Liver (tissue), 9 donors: ENCODE data around the gene KCNQ4. TPM values are rescaled to one million over a fixed set of nuclear protein-coding genes. Genes with fewer than 3 reads are reported as not detected.

Experiments used
- DNase-seq: peaks from one replicate; pipeline ENCODE4 v3.0.0-alpha.2; 2017; ENCODE audit warnings: low spot score
- H3K27ac ChIP-seq, 2 donors: one replicate each; pipeline ENCODE4 v1.7.0; 2013; ENCODE audit warnings: inconsistent platforms in 2 of 2, low read length in 2 of 2, control low read depth in 1 of 2, low read depth in 1 of 2, mild to moderate bottlenecking in 1 of 2
- H3K27me3 ChIP-seq, 4 donors: one replicate each; pipeline versions ENCODE4 v1.6.1 to v1.7.0; 2013; ENCODE audit warnings: low read length in 3 of 4, inconsistent platforms in 1 of 4, mild to moderate bottlenecking in 1 of 4, moderate library complexity in 1 of 4; ENCODE audit not compliant: control insufficient read depth in 4 of 4, insufficient read depth in 4 of 4
- H3K36me3 ChIP-seq, 4 donors: one replicate each; pipeline versions ENCODE4 v1.6.1 to v1.7.0; 2013; ENCODE audit warnings: low read length in 3 of 4, mild to moderate bottlenecking in 3 of 4, low read depth in 1 of 4, moderate library complexity in 1 of 4; ENCODE audit not compliant: control insufficient read depth in 4 of 4, insufficient read depth in 3 of 4
- H3K4me1 ChIP-seq, 4 donors: one replicate each; pipeline versions ENCODE4 v1.6.1 to v1.7.0; 2013; ENCODE audit warnings: low read length in 3 of 4, mild to moderate bottlenecking in 3 of 4, moderate library complexity in 1 of 4; ENCODE audit not compliant: control insufficient read depth in 4 of 4, insufficient read depth in 4 of 4
- H3K4me3 ChIP-seq, 3 donors: one replicate each; pipeline versions ENCODE4 v1.6.1 to v1.7.0; 2013; ENCODE audit warnings: low read length in 3 of 3, control low read depth in 1 of 3, low read depth in 1 of 3, mild to moderate bottlenecking in 1 of 3
- H3K9ac ChIP-seq, 2 donors: one replicate each; pipeline ENCODE4 v1.7.0; 2013; ENCODE audit warnings: low read length in 2 of 2, mild to moderate bottlenecking in 2 of 2, moderate library complexity in 2 of 2, control low read depth in 1 of 2, low read depth in 1 of 2
- H3K9me3 ChIP-seq, 4 donors: one replicate each; pipeline versions ENCODE4 v1.6.1 to v1.7.0; 2013; ENCODE audit warnings: low read length in 3 of 4; ENCODE audit not compliant: control insufficient read depth in 4 of 4
- ATF3 ChIP-seq: IDR thresholded peaks from 2 replicates; pipeline ENCODE4 v1.6.1; 2016; ENCODE audit warnings: antibody characterized with exemption
- CTCF ChIP-seq: fragments of 150-350 bp; IDR thresholded peaks from 2 replicates; pipeline ENCODE4 v1.5.1; 2017; ENCODE audit warnings: improper control_type of control experiment, low read depth, low read length; ENCODE audit not compliant: missing input control
- EGR1 ChIP-seq, 2 donors: IDR thresholded peaks; 2 replicates each; pipeline ENCODE4 v1.6.1; 2016 to 2018; ENCODE audit warnings: antibody characterized with exemption in 2 of 2, low read depth in 2 of 2
- GABPA ChIP-seq, 2 donors: IDR thresholded peaks in 1 of 2; conservative IDR thresholded peaks in 1 of 2; 2 replicates each; pipeline ENCODE4 v1.6.1; 2016; ENCODE audit warnings: antibody characterized with exemption in 2 of 2, mild to moderate bottlenecking in 1 of 2, moderate library complexity in 1 of 2
- HNF4A ChIP-seq, 2 donors: conservative IDR thresholded peaks; 2 replicates each; pipeline ENCODE4 v1.6.1; 2016; ENCODE audit warnings: antibody characterized with exemption in 2 of 2, mild to moderate bottlenecking in 2 of 2
- HNF4G ChIP-seq: IDR thresholded peaks from 2 replicates; pipeline ENCODE4 v1.6.1; 2016; ENCODE audit warnings: antibody characterized with exemption
- JUND ChIP-seq, 2 donors: IDR thresholded peaks; 2 replicates each; pipeline ENCODE4 v1.6.1; 2016; ENCODE audit warnings: antibody characterized with exemption in 2 of 2
- RAD21 ChIP-seq, 2 donors: IDR thresholded peaks; 2 replicates each; pipeline ENCODE4 v1.6.1; 2016; ENCODE audit warnings: antibody characterized with exemption in 2 of 2, mild to moderate bottlenecking in 2 of 2
- RXRA ChIP-seq, 2 donors: IDR thresholded peaks; 2 replicates each; pipeline ENCODE4 v1.6.1; 2017 to 2018; ENCODE audit warnings: antibody characterized with exemption in 2 of 2, mild to moderate bottlenecking in 1 of 2
- SP1 ChIP-seq: IDR thresholded peaks from 2 replicates; pipeline ENCODE4 v1.6.1; 2018; ENCODE audit warnings: antibody characterized with exemption, mild to moderate bottlenecking
- TAF1 ChIP-seq: conservative IDR thresholded peaks from 2 replicates; pipeline ENCODE4 v1.6.1; 2016; ENCODE audit warnings: antibody characterized with exemption, mild to moderate bottlenecking
- YY1 ChIP-seq: IDR thresholded peaks from 2 replicates; pipeline ENCODE4 v1.6.1; 2016; ENCODE audit warnings: antibody characterized with exemption, mild to moderate bottlenecking
- WGBS: extraction: QIAGEN DNeasy Blood & Tissue Kit; methylation state at CpG from one replicate; pipeline ENCODE4 v1.1.7; 2013; 5-methylcytosine and 5-hydroxymethylcytosine counted together
- polyA plus RNA-seq, 2 donors: library from polyadenylated mRNA; stranded (reverse) in 1 of 2; unstranded in 1 of 2; fragments of 200-250 nt in 1 of 2; fragments of >200 nt in 1 of 2; fragmentation: Nextera tagmentation in 1 of 2; extraction: Ambion mirVana in 1 of 2; gene quantifications; one replicate each; pipeline versions ENCODE4 v1.2.1 to v1.2.3, GENCODE V29; 2013 to 2015
- total RNA-seq, 2 donors: library from RNA; depleted of rRNA; stranded (reverse); fragments of >200 nt; gene quantifications; one replicate each; pipeline ENCODE4 v1.2.3, GENCODE V29; 2014
- TF ChIP-seq, protein P1 (sequence below): IDR thresholded peaks from 2 replicates; pipeline ENCODE4 v1.6.1; 2016; ENCODE audit warnings: antibody characterized with exemption, mild to moderate bottlenecking
- TF ChIP-seq, protein P2 (sequence below): IDR thresholded peaks from 2 replicates; pipeline ENCODE4 v1.6.1; 2016; ENCODE audit warnings: antibody characterized with exemption
- donor health status: healthy.
- donor health status: healthy.
- donor health status: healthy.
- donor health status: healthy.
- donor health status: healthy.

The KCNQ4 gene
- total and polyA plus RNA-seq, 4 donors, result 0.10 to 2.1 (median 0.27) TPM

DNA sequence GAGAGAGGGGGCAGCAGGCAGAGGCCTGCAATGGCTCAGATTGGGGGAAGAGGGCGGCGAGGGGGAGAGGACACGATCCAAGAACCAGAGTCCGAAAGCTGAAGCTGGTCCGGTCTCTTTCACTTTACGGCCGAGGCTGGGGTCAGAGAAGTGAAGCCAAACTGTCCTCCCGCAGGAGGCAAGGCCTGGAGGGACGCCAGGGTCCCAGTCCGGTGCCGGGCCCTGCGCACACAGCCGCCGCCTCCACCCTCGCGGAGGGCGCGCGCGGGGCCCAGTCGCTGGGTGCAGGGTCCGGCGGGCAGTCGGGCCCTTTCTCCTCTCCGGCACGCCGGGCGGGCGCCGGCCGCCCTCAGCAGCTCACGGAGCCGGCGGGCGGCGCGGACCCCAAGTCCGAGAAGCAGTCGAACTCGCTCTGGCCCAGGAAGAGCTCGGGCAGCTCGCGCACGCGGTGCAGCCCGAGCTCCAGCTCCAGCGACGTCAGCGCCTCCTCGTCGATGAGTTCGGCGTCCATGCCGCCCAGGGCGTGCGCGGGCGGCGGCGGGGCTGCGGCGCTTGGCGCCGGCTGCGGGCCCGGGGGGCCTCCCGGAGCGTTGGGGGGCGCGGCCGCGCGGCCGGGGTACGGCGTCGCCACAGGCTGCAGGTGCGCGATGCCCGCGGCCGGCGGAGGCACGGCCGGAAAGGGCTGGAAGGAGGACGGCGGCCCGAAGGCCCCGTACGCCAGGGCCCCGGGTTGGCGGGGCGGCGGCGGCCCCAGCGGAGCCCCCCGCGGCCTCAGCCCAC is 77.8 kb downstream of the KCNQ4 start:
- Histone ChIP-seq H3K27me3 (no peaks in the 10 kb centered on the region), H3K4me1 (peaks cover 4 to 15% (median 12%) of the 10 kb centered on the region in 4 donors), H3K36me3 (no peaks in the 10 kb centered on the region), H3K9ac (peak overlapping the region; percentile 49 to 63), H3K27ac (peak overlapping the region; percentile 89 to 92), H3K4me3 (peak overlapping the region; percentile 66 to 76 (median 75)), H3K9me3 (no peaks in the 10 kb centered on the region)
- 1% methylated on average over 98 of the region's 98 CpGs for WGBS
- TF ChIP-seq ATF3 (no peak), YY1 (no peak), EGR1 (IDR thresholded peaks at IDR 0.05; ENCODE audit: low read depth in 2 of 2) (no peak), HNF4A (conservative IDR thresholded peaks at IDR 0.05) (peak in 1 of 2 donors; percentile 54), RAD21 (IDR thresholded peaks at IDR 0.05) (no peak)
- no peak for DNase-seq

- H3K36me3 ChIP-seq, result no peaks in the 10 kb centered on the region
- H3K9ac ChIP-seq, result peak within 1 kb of the TSS; percentile 49 to 63
- H3K27ac ChIP-seq, result peak within 1 kb of the TSS; percentile 89 to 92
- 2% methylated on average over 75 of the region's 75 CpGs for WGBS
- H3K9me3 ChIP-seq, result no peaks in the 10 kb centered on the region
- peak; percentile 97 for DNase-seq
- peaks cover 4 to 15% (median 12%) of the 10 kb centered on the region in 4 donors for H3K4me1 ChIP-seq
- peak within 1 kb of the TSS; percentile 66 to 76 (median 75) for H3K4me3 ChIP-seq
- peak; percentile 78 for TF ChIP-seq TAF1
- TF ChIP-seq HNF4G, result no peak
- TF ChIP-seq, protein P1, sequence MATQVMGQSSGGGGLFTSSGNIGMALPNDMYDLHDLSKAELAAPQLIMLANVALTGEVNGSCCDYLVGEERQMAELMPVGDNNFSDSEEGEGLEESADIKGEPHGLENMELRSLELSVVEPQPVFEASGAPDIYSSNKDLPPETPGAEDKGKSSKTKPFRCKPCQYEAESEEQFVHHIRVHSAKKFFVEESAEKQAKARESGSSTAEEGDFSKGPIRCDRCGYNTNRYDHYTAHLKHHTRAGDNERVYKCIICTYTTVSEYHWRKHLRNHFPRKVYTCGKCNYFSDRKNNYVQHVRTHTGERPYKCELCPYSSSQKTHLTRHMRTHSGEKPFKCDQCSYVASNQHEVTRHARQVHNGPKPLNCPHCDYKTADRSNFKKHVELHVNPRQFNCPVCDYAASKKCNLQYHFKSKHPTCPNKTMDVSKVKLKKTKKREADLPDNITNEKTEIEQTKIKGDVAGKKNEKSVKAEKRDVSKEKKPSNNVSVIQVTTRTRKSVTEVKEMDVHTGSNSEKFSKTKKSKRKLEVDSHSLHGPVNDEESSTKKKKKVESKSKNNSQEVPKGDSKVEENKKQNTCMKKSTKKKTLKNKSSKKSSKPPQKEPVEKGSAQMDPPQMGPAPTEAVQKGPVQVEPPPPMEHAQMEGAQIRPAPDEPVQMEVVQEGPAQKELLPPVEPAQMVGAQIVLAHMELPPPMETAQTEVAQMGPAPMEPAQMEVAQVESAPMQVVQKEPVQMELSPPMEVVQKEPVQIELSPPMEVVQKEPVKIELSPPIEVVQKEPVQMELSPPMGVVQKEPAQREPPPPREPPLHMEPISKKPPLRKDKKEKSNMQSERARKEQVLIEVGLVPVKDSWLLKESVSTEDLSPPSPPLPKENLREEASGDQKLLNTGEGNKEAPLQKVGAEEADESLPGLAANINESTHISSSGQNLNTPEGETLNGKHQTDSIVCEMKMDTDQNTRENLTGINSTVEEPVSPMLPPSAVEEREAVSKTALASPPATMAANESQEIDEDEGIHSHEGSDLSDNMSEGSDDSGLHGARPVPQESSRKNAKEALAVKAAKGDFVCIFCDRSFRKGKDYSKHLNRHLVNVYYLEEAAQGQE, result peak; percentile 87
- TF ChIP-seq SP1, result peak; percentile 85
- TF ChIP-seq RAD21 (IDR thresholded peaks at IDR 0.05), result peak; percentile 84 to 85
- no peak for TF ChIP-seq ATF3
- peak in 1 of 2 donors; percentile 24 for TF ChIP-seq JUND (IDR thresholded peaks at IDR 0.05)
- TF ChIP-seq CTCF, result peak; percentile 55
- peak; percentile 18 to 49 for TF ChIP-seq HNF4A (conservative IDR thresholded peaks at IDR 0.05)
- TF ChIP-seq, protein P2, sequence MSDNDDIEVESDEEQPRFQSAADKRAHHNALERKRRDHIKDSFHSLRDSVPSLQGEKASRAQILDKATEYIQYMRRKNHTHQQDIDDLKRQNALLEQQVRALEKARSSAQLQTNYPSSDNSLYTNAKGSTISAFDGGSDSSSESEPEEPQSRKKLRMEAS, result no peak
- TF ChIP-seq YY1, result peak; percentile 13
- TF ChIP-seq RXRA (IDR thresholded peaks at IDR 0.05), result peak; percentile 38 to 71
- no peak for TF ChIP-seq GABPA (IDR thresholded peaks at IDR 0.05 in 1 of 2, conservative IDR thresholded peaks at IDR 0.05 in 1 of 2)
- no peaks in the 10 kb centered on the region for H3K27me3 ChIP-seq
These were observed 78.6 kb downstream of the KCNQ4 start, which contains the start of gene CITED4 for GRCh38 chr1:40862008-40862863. CITED4 (minus strand) TSS chr1:40862363; CDS start chr1:40862127, 236 bp downstream.
